Left renal pelvis (tissue), 4 donors: ENCODE results near the gene STK24. TPM values are rescaled to one million over a fixed set of nuclear protein-coding genes. Genes with fewer than 3 reads are reported as not detected.

ENCODE experiments used
- DNase-seq, 4 donors: peaks; one replicate each; pipeline ENCODE4 v3.0.0-alpha.2; 2013; ENCODE audit warnings: low read depth in 4 of 4, low spot score in 3 of 4
- polyA plus RNA-seq, 4 donors: library from polyadenylated mRNA; unstranded; fragments of 120-200 nt; gene quantifications; one replicate each; pipeline ENCODE4 v1.2.1, GENCODE V29; 2013; ENCODE audit not compliant: insufficient read length in 4 of 4

STK24 gene
- polyA plus RNA-seq, 4 donors: 58.0 to 134 (median 123) TPM

- DNase-seq: no peak
These were observed 134.3 kb downstream of the STK24 start for GRCh38 chr13:98442391-98443230.

- DNase-seq: no peak
These were observed 135.7 kb downstream of the STK24 start for GRCh38 chr13:98441056-98441676.

- no peak for DNase-seq
These were observed 136.4 kb downstream of the STK24 start for GRCh38 chr13:98440390-98441055.

DNA sequence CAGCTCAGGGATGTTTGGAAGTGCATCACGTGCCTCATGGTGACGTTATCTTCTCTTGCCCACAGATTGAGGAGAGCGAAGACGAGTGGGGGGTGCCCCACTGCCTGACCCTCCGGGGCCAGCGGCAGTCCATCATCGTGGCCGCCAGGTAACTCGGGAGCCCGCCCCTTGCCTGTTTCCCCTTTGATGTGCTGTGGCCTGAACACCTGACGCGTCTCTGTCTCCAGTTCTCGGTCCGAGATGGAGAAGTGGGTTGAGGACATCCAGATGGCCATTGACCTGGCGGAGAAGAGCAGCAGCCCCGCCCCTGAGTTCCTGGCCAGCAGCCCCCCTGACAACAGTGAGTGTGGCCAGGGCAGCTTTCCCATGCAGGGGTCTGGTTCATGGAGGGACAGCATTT, 137.0 kb downstream of the STK24 start:
- no peak for DNase-seq

GRCh38 chr13:98439126-98439828, 137.6 kb downstream of the STK24 start:
- DNase-seq: no peak

DNA sequence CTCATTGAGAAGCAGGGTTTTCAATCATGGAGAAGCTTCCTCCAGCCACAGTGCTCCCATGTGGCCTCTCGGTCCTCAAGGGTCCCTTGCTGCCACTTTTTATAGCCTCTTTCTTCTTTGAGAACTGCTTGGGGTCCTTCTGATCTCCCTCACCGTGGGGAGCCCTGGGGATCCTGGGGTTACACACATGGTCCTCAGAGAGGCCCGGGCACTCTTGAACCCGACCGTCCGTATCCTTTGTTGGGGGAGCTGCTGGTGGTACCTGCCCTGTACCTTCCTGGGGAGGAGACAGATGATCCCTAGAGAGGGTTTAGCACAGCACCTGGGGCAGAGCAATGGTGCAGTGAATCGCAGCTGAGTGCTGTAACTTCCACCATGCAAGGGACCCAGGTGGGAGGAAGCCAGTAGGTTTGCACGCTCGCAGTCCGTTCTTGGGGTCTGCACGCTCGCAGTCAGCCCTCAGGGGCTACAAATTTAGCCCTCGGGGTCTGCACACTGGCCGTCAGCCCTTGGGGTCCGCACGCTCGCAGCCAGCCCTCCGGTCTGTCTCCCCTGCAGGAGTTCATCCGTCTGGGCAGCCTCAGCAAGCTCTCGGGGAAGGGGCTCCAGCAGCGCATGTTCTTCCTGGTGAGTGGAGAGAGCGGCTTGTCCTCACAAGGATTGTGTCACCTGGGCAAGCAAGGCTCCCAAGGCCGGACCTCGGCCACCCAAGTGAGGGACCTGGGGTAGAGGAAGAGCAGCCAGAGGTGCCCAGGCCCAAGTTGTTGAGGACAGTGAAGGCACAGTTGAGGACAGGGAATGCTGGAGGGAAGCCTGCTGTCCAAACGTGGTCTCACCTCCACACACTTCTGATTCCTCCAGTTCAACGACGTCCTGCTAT, 138.4 kb downstream of the STK24 start:
- DNase-seq: no peak

DNA sequence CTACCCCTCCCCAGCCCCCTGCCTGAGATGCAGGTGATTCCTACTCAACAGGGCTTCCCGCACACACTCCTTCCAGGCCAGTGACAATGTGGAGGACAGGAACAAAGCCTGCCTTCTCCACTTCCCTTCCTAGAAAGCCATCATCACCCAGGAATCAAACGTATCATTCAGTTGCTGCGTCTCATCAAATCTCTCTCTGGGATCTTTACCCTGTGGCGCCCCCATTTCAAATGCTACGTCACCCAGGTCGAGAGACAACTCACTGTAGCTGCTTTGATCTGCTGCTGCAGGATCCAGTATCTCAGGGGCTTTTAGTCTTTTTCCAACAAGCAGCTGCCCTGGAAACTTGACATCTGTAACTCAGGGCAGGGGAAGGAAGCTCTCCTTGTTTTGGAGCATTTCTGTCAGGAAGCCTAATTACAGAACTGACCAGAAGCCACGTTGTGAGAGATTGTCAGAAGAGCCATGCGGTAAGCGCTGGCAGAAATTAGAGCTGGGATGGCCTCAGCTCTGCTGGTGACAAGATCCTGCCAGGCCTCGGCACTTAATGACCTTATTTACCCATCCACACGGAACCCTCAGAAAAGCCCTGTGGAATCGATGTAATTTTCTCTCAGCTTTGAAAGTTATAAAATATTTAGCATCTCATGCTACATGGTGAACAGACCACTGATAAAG, 140.5 kb downstream of the STK24 start:
- DNase-seq: no peak

GRCh38 chr13:98435376-98435775, 141.5 kb downstream of the STK24 start:
- no peak for DNase-seq

DNA sequence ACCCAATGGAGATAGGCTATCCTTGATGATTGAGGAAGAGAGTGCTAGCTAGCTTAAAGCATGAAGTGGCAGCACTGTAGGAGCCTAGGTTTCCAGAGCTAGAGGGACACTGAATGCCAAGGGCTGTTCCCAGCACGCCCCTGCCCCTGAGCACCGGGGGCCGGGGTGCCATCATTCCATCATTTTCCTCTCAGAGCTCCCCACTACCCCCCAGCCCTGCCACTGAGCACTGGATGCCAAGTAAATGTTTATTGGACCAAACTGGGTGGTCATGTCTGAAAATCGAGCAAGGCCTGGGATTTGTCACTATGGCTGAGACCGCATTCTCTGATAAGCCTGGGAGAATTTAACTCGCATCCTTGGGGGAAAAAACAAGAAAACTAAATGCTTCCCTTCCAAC, 142.8 kb downstream of the STK24 start:
- DNase-seq: no peak

DNA sequence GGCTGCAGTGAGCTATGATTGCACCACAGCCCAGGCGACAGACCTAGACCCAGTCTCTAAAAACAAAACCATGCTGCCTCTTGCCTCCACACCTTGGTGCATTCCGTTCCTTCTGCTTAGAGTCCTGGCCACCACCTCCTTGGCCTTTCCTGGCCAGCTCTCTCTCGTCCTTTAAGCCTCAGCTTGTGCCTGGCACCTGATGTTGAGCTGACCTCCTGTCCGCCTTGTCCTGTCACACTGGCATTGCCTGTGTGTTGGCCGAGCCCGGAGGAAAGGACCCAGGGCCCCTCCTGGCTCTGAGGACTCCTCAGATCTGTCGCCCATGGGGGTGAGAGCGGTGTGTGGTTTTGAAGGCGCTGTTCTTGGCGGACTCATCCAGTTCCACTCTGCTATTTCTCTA, 143.3 kb downstream of the STK24 start:
- DNase-seq: no peak

- DNase-seq: no peak
These were observed 144.3 kb downstream of the STK24 start for GRCh38 chr13:98432638-98433037.

- no peak for DNase-seq
These were observed 146.8 kb downstream of the STK24 start for GRCh38 chr13:98429977-98430736.

- DNase-seq: no peak
These were observed 147.4 kb downstream of the STK24 start for GRCh38 chr13:98429531-98429930.

- no peak for DNase-seq
These were observed 147.8 kb downstream of the STK24 start for GRCh38 chr13:98429081-98429480.

DNA sequence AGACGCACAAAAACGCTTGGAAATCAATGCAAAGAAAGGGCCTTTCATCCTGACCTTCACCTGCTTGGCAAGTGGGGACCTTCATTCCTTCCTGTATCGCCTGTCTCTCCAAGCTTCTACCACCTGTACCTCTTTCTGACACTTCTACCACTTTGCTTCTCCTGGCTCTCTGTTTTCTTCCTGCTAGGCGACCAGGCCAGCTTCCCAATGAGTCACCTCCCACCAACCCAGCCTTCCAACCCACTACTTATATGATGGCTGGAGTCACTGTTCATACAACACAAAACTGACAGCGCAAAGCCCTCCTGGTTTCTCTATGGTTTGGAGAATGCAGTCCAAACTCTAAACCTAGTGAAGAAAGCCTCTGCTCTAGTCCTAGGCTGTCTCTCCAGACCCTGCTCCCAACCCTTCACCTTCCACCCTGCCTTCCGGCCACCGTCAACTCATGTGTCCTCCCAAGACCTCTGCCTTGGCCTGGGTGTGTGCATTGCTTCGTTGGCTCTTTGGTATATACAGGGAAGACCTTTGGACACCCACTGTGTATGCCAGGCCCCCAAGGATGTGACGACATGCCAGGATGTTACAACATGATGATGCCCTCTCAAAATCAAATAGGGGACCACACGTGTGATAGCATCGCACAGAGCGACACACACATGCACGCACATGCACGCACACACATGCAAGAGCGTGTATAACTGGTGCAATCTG, 148.5 kb downstream of the STK24 start:
- no peak for DNase-seq

GRCh38 chr13:98427331-98427995, 149.4 kb downstream of the STK24 start:
- no peak for DNase-seq

DNA sequence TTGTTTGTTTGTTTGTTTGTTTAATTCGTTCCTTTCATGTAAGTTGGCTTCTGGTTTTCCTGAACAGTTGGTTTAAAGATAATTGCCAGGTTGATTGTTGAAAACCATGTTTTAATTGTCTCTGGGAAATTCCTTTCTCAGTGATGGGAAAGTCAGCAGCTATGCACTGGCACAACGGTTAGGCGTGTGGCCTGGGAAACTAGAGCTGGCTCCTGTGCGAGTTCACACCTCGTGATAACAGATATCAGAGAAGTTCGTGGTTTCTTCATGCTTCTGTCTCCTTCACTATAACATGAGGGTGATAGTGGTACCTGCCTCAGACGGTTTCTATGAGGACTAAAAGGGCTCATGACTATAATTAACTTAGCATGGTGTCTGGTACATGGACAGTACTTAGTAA, 153.5 kb downstream of the STK24 start:
- no peak for DNase-seq

DNA sequence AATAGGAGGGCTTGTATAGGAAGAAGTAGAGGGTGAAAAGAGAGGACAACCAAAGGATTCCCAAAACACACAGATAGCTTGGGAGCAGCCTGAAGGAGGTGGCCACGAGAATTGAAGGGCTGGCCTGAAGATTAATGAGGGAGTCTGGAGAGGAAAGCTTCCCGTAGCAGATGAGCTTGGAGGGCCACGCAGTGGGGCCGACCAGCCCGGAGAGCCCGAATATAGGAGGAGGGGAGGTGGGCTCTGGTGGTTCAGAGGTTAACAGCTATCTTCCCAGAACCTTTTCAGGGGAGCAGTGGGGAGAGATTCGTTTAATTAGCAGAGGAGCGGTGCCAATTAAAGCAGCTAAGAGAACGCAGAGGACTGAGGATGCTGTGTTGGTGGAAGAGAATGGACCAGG, 154.9 kb downstream of the STK24 start:
- DNase-seq: no peak
